GM10266 (cell line): ENCODE results near the gene FLNA.

ENCODE experiments used
- DNase-seq: peaks from one replicate; pipeline ENCODE4 v3.0.0; 2012; ENCODE audit errors: extremely low spot score
- TF ChIP-seq, protein P1 (sequence below): IDR thresholded peaks from 2 replicates; pipeline ENCODE4 v1.5.1; 2012; ENCODE audit warnings: mild to moderate bottlenecking, low read depth; ENCODE audit not compliant: control insufficient read depth, insufficient read depth; ENCODE audit errors: missing control alignments

The FLNA gene

GRCh38 chrX:154332561-154332960 is 41.9 kb downstream of the FLNA start:
- TF ChIP-seq, protein P1, sequence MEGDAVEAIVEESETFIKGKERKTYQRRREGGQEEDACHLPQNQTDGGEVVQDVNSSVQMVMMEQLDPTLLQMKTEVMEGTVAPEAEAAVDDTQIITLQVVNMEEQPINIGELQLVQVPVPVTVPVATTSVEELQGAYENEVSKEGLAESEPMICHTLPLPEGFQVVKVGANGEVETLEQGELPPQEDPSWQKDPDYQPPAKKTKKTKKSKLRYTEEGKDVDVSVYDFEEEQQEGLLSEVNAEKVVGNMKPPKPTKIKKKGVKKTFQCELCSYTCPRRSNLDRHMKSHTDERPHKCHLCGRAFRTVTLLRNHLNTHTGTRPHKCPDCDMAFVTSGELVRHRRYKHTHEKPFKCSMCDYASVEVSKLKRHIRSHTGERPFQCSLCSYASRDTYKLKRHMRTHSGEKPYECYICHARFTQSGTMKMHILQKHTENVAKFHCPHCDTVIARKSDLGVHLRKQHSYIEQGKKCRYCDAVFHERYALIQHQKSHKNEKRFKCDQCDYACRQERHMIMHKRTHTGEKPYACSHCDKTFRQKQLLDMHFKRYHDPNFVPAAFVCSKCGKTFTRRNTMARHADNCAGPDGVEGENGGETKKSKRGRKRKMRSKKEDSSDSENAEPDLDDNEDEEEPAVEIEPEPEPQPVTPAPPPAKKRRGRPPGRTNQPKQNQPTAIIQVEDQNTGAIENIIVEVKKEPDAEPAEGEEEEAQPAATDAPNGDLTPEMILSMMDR = no peak
- no peak for DNase-seq

- TF ChIP-seq, protein P1 = no peak
- DNase-seq = no peak
These were observed 45.1 kb downstream of the FLNA start for GRCh38 chrX:154329294-154329693.

DNA sequence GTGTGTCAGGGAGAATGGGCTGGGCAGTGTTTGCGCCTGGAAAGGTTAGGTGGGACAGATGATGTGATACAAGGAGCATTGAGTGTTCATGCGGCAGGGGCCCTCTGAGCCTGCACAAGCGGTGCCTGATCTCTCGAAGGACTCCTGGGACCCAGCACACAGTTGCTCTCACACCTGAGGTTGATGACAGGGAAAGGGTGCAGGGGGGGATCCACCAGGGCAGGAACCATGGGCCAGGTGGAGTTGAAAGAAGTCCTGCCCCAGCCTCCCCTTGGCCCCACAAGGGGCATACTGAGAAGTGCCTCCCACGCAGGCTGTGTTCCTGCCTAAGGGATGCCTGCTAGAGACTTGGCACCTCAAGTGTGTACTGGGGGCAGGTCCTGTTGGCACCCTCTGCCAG is 45.8 kb downstream of the FLNA start:
- DNase-seq = no peak
- TF ChIP-seq, protein P1 = no peak

DNA sequence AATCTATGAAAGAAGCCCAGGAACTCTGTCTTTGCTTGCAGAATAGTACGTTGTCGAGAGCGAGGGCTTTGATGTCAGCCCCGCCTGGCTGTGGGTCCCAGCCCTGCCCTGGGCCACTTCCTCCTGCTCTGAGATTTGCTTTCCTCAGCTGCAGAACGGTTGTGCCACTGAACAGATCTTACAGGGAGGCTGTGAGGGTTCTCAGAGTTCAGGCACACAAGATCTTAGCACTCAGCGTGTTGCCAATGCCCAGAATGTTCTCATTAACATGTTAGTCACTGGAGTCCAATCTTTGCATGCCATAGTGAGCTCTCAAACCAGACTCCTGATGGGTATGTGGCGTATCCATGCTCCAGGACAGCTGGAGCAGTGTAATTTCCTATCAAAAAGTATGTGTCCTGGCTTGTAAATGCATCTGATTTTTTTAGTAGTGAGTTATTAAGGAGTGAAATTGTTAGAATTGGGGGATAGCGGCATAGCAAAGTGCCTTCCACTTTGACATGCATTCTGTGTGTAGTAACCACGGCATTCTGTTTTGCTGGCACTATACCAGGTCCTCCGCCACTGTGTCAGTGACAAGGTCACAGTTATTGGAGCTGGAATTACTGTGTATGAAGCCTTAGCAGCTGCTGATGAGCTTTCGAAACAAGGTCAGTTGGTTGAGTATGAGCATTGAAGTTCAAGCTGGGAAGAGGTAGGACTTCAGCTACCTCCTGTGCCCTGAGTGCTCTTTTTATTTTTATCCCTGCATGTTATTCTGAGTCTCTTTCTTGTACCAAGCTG is 47.2 kb downstream of the FLNA start:
- TF ChIP-seq, protein P1 = no peak

GRCh38 chrX:154325541-154325940 is 48.9 kb downstream of the FLNA start:
- TF ChIP-seq, protein P1 = no peak
- no peak for DNase-seq

More for the DNA sequence above, 47.2 kb downstream of the FLNA start:
- DNase-seq = no peak

DNA sequence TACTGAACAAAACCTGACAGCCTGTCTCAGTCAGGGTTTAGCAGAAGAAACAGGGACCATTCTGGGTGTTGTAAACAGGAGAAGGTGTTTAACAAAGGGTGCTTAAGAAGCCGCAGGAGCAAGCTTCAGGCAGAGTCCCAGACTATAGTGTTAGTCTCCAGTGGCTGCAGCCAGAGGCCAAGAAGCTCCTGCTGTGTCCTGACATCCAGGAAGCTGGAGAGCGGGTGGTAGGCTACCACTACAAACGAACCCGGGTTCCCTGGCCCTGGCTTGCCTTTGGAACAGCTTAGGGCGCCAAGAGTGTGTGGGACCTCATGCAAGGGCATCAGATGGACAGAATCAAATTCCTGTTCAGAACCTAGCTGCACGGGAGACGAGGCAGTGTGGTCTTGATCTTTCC is 50.9 kb downstream of the FLNA start:
- no peak for DNase-seq
- TF ChIP-seq, protein P1 = no peak

GRCh38 chrX:154322890-154323289 is 51.5 kb downstream of the FLNA start:
- TF ChIP-seq, protein P1 = no peak
- no peak for DNase-seq
